ENCODE data around the gene CCL4L2. TPM values are rescaled to one million over a fixed set of nuclear protein-coding genes. Genes with fewer than 3 reads are reported as not detected.

Gene CCL4L2
- total and polyA plus RNA-seq, 2 donors (not counting 3 experiments of a cell fraction or from before 2014, with no cell fraction given): not detected

GRCh38 chr17:36182176-36183000 lies 28.5 kb upstream of the CCL4L2 start:
- BruUV-seq (replicated peaks): no TSS peak
- Histone ChIP-seq H3K4me2 (ENCODE audit: insufficient read depth, low read length) (no peak overlapping the region), H3K36me3 (ENCODE audit: control insufficient read depth in 2 of 2, extremely low read depth in 1 of 2, insufficient read depth in 2 of 2, low read length in 2 of 2) (no peaks in the 10 kb centered on the region), H3K27me3 (ENCODE audit: control insufficient read depth in 2 of 2, insufficient read depth in 2 of 2, low read length in 2 of 2) (peaks cover 0 to 13% of the 10 kb centered on the region in 2 experiments), H3K27ac (ENCODE audit: insufficient read depth, low read depth, low read length) (no peak overlapping the region), H2AFZ (ENCODE audit: low read depth, low read length) (no peak overlapping the region), H3K79me2 (ENCODE audit: control insufficient read depth, insufficient read depth, low read length) (no peaks in the 10 kb centered on the region), H3K9me1 (replicated peaks; ENCODE audit: control insufficient read depth, extremely low read depth, insufficient read depth, low read length) (no peaks in the 10 kb centered on the region), H3K4me1 (ENCODE audit: control insufficient read depth, extremely low read depth, insufficient read depth, low read length) (no peaks in the 10 kb centered on the region), H4K20me1 (replicated peaks; ENCODE audit: control insufficient read depth, extremely low read depth, insufficient read depth, low read length) (no peaks in the 10 kb centered on the region), H3K9me3 (replicated peaks; ENCODE audit: control insufficient read depth, insufficient read depth, low read length) (no peaks in the 10 kb centered on the region), H3K4me3 (replicated peaks in 1 of 3; ENCODE audit: insufficient read depth in 1 of 3, low read depth in 1 of 3, low read length in 3 of 3) (peak overlapping the region in 1 of 3 experiments; percentile 27), H3K9ac (replicated peaks; ENCODE audit: extremely low read depth, insufficient read depth, low read length) (no peak overlapping the region)
- intact Hi-C loops (cut with micrococcal nuclease) (no loop called here), dilution Hi-C loops (cut with MboI; ENCODE audit: extremely low pct_ligation_motif_present, low sequenced_read_pairs) (no loop called here)
- ChIA-PET POLR2A (no interaction called here), CTCF (interaction anchor here (1.0 to 1.2 kb wide), 2 partner anchors 11 to 13 kb away, joined by 4 to 6 read pairs; no protein-coding TSS in a partner anchor)
- FAIRE-seq (no peak), DNase-seq (ENCODE audit: low read depth, low spot score) (no peak)
- TF ChIP-seq POLR2AphosphoS5 (IDR thresholded peaks at IDR 0.05; ENCODE audit: insufficient read depth, low read depth, low read length) (no peak), EZH2 (IDR thresholded peaks at IDR 0.05; ENCODE audit: borderline replicate concordance, low read depth, low read length, severe bottlenecking) (no peak), MYC (IDR thresholded peaks at IDR 0.05; ENCODE audit: low read depth, low read length) (no peak), POLR2A (IDR thresholded peaks at IDR 0.05; ENCODE audit: low read depth, low read length) (no peak)

GRCh38 chr17:36183001-36183971 lies 27.6 kb upstream of the CCL4L2 start:
- Histone ChIP-seq H3K27ac (ENCODE audit: insufficient read depth, low read depth, low read length) (no peak overlapping the region), H4K20me1 (replicated peaks; ENCODE audit: control insufficient read depth, extremely low read depth, insufficient read depth, low read length) (no peaks in the 10 kb centered on the region), H3K36me3 (ENCODE audit: control insufficient read depth in 2 of 2, extremely low read depth in 1 of 2, insufficient read depth in 2 of 2, low read length in 2 of 2) (no peaks in the 10 kb centered on the region), H3K9me1 (replicated peaks; ENCODE audit: control insufficient read depth, extremely low read depth, insufficient read depth, low read length) (no peaks in the 10 kb centered on the region), H3K4me1 (ENCODE audit: control insufficient read depth, extremely low read depth, insufficient read depth, low read length) (no peaks in the 10 kb centered on the region), H3K9me3 (replicated peaks; ENCODE audit: control insufficient read depth, insufficient read depth, low read length) (no peaks in the 10 kb centered on the region), H3K4me3 (replicated peaks in 1 of 3; ENCODE audit: insufficient read depth in 1 of 3, low read depth in 1 of 3, low read length in 3 of 3) (peak overlapping the region in 1 of 3 experiments; percentile 27), H3K27me3 (ENCODE audit: control insufficient read depth in 2 of 2, insufficient read depth in 2 of 2, low read length in 2 of 2) (peaks cover 0 to 15% of the 10 kb centered on the region in 2 experiments), H3K9ac (replicated peaks; ENCODE audit: extremely low read depth, insufficient read depth, low read length) (no peak overlapping the region), H3K79me2 (ENCODE audit: control insufficient read depth, insufficient read depth, low read length) (no peaks in the 10 kb centered on the region), H3K4me2 (ENCODE audit: insufficient read depth, low read length) (no peak overlapping the region), H2AFZ (ENCODE audit: low read depth, low read length) (no peak overlapping the region)
- POLR2A ChIA-PET: interaction anchor here (0.6 kb wide), 1 partner anchor 44 kb away, joined by 8 read pairs; no protein-coding TSS in a partner anchor
- dilution Hi-C loops (cut with MboI; ENCODE audit: extremely low pct_ligation_motif_present, low sequenced_read_pairs): no loop called here
- no TSS peak for BruUV-seq (replicated peaks)
- intact Hi-C loops (cut with micrococcal nuclease): no loop called here
- FAIRE-seq (no peak), DNase-seq (ENCODE audit: low read depth, low spot score) (no peak)
- TF ChIP-seq MAX (IDR thresholded peaks at IDR 0.05; ENCODE audit: insufficient read depth, insufficient read length) (no peak), GATA2 (IDR thresholded peaks at IDR 0.05; ENCODE audit: insufficient read depth, insufficient read length, low read depth, low read length) (no peak), MYC (IDR thresholded peaks at IDR 0.05; ENCODE audit: low read depth, low read length) (no peak), POLR2A (IDR thresholded peaks at IDR 0.05; ENCODE audit: low read depth, low read length) (no peak), JUN (IDR thresholded peaks at IDR 0.05; ENCODE audit: borderline replicate concordance, insufficient read depth, insufficient read length, low read depth) (no peak), CTCF (IDR thresholded peaks at IDR 0.05; ENCODE audit: extremely low read depth in 1 of 2, insufficient read depth in 1 of 2, low read depth in 1 of 2, low read length in 2 of 2) (no peak), FOS (IDR thresholded peaks at IDR 0.05; ENCODE audit: borderline replicate concordance, insufficient read depth, low read length) (no peak), EZH2 (IDR thresholded peaks at IDR 0.05; ENCODE audit: borderline replicate concordance, low read depth, low read length, severe bottlenecking) (no peak), POLR2AphosphoS5 (IDR thresholded peaks at IDR 0.05; ENCODE audit: insufficient read depth, low read depth, low read length) (no peak)
- CTCF ChIA-PET: interaction anchor here (1.0 to 1.2 kb wide), 2 partner anchors 10 to 12 kb away, joined by 4 to 6 read pairs; no protein-coding TSS in a partner anchor

Data from endothelial cell of umbilical vein (primary cell).